Measurements from ENCODE around the gene ASCL3.
"Not testable (repeated sequence)": the region's sequence is repeated elsewhere in the genome, so short reads cannot be mapped to it uniquely, and the experiment has no call there.

Gene ASCL3

GRCh38 chr11:8908099-8908498, 34.7 kb downstream of the ASCL3 start:
- DNase-seq, result no peak

GRCh38 chr11:8907116-8907515, 35.7 kb downstream of the ASCL3 start:
- DNase-seq, result no peak

- no peak for DNase-seq
These were observed 37.2 kb downstream of the ASCL3 start for GRCh38 chr11:8905528-8906165.

- DNase-seq, result no peak
These were observed 43.6 kb downstream of the ASCL3 start for GRCh38 chr11:8899119-8899753.

- DNase-seq, result not testable (repeated sequence)
These were observed 51.6 kb downstream of the ASCL3 start for GRCh38 chr11:8891185-8891584.
